NCI-H460 (cell line): Measurements from ENCODE around the gene MBP. TPM values are rescaled to one million over a fixed set of nuclear protein-coding genes. Genes with fewer than 3 reads are reported as not detected.
A peak's percentile ranks its signal among the peaks of the same experiment; 100 is the strongest.

Source experiments
- DNase-seq: peaks from one replicate; pipeline ENCODE4 v3.0.0-alpha.2; 2016; ENCODE audit warnings: low read depth; ENCODE audit errors: extremely low read depth
- total RNA-seq: library from RNA; depleted of rRNA; stranded (reverse); fragments of >200 nt; shearing (Covaris generic); gene quantifications from 2 replicates; pipeline ENCODE4 v1.2.3, GENCODE V29; 2014

The MBP gene
- total RNA-seq, 1 experiment from 2014 or later: 115 TPM

DNA sequence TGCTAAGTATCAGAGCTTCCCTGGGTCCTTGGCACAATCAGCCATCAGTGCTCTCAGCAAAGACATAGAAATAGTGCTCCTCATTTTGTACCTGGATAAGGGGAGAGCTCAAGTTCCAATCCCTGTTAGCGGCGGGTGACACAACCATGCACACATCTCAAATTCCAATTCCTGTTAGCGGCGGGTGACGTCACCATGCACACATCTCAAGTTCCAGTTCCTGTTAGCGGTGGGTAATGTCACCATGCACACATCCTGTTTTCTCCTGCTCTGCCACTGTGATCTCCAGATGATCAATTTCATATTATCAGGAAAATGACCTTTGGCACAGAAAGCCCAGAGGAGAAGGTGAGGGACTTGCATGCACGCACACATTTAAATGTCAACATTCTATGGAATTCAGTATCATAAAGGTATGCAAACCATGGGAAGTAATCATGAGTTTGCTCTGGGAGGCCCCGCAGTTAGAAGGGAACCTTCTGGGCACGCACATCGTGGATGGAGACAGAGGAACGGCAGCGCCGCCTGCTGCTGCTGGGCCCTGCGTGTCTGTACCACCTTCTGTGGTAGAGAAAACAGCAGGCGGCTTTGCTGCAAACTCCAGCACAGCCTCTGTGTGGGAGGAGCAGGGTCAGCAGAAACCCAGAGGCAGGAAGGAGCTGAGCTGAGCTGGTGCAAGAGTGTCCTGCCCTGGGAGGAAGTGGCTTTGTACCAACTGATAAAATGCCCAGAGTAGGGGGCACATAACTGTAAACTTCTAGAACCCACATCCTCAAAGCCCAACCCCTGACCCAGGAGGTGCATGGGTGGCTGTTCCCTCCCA is 77.8 kb downstream of the MBP start:
- DNase-seq: peak; percentile 83

DNA sequence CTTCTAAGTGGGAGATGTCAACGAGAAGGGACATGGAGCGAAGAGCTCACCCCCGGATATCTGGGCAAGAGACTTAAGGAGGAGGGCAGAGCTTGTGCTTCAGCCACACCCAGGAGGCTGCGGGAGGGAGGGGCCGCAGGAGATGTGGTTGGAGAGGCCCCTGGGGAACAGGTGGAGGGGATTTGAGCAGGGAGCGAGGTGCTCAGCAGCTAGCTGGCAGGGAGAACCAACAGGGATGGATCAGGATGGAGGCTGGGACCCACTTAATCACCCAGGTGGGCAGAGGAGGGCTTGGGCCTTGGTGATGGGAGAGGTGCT is 78.3 kb downstream of the MBP start:
- DNase-seq: no peak

DNA sequence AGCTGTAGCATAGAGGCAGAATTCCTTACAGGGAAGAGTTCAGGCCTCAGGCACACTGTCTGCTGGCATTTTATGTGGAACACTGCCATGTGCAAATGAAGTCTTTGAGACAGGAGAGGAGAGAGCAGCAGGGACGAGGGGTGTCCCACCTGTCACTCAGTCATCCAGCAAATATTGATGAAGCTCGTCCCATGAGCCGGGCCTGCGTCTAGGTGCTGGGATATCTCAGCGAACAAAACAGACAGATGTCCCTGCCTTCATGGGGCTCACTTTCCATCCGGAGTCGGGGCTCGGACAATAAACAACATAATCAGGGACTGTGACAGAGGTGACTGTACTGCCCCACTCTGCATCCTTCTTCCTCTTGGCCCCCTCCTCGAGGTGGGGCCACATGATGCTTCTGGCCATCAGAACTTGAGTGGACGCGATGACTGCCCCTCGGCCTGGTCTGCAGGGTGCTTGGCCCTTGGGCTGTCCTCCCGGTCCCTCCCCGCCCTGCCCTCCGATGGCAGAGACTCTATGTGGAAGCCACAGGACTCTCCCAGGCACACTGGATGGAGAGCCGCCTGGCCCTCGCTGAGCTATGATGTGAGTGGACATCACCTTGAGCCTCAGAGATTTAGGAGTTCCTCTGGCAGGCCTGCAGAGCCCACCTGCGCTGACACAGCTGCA is 78.8 kb downstream of the MBP start:
- no peak for DNase-seq

DNA sequence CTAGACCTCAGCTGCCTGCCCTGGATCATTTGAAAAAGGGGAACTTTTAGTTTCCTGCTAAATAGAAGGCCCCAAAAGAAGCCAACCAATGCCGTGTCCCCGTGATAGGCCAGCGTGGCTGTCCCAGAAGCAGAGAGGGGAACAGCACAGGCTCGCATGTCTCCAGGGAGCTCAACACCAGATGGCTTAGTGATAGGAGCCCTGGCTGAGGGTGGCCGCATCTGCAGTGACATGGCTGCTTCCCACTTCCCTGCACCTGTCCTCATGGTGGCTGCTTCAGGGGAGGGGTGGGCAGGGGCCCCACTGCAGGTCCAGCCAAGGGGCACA is 79.6 kb downstream of the MBP start:
- DNase-seq: no peak

DNA sequence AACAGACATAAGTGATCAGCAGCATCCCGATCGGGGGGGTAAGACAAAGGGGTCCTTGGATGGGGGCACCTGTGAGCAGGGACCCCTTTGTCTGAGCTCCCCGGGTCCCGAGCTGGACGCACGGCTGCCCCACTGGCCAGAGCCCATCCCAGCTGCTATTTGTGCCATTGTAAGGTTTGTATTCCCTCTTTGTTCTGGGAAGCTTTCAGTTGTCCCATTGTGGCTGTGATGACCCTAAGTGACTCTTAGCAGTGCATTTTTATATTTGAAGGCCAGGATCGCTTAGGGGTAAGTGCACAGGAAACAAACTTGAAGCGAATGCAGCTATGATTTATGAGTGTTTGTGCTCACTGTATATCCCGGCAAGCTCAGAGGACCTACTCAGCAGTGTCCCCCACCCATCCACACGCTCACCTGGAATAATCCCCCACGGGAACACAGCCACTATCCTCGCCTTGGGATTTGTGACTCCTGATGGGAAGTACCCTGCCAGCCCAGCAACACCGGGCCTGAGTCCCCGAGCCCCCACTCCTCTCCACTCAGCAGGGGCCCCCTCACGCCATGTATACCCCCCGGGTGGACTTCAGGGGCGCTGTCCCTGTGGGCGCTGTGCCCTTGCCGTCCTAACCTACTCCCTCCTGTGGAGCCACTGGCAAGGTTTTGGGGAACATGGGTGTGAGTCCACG is 80.1 kb downstream of the MBP start:
- DNase-seq: no peak

DNA sequence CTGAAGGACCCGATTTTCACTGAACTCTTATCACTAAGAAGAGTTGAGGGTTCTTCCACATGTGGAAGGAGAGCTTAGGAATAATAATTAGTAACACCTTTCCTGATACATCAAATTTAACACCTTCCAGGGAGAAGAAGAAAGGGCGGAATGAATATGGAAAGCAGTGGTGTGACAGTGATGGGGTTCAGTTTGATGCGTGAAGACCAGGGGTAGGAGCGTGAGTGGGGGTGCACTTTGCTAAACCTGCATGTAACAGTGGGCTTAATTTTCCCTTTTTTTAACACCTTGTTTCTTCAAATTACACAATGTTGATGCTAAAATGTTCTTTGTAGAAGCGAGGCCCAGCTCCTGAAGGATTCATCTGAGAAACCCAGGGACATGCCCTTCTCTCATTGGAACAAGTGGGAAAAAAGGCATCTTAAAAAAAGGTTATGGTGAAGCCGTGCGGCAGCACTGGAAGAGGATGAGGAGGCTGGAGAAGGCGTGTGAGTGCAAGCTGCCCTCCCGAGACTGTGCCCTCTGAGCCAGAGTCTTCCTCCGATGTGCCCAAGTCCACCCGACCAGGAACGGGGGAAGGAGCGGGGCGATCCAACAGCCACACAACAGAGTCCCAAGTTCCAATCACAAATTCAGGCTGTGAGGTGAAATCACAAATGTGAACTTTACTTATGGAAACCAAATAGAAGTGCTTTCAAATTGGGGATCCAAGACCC is 80.8 kb downstream of the MBP start:
- DNase-seq: no peak

DNA sequence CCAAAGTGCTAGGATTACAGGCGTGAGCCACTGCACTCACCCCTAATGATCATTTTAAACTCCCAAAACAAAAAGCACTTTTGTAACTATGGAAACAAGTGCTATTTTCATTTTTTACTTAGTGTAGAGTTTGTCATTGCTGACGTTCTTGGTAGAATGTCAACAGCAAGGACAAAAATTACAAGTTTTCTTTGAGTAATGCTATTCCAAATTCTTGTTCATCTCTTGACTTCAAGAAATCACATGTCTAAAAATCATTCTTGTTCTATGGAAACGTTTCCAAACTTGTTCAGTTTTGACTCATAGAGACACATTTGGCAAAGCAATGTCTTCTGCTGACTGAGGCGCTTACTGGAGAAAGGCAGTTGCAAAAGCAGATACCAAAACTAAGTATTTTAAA is 82.6 kb downstream of the MBP start:
- DNase-seq: no peak

DNA sequence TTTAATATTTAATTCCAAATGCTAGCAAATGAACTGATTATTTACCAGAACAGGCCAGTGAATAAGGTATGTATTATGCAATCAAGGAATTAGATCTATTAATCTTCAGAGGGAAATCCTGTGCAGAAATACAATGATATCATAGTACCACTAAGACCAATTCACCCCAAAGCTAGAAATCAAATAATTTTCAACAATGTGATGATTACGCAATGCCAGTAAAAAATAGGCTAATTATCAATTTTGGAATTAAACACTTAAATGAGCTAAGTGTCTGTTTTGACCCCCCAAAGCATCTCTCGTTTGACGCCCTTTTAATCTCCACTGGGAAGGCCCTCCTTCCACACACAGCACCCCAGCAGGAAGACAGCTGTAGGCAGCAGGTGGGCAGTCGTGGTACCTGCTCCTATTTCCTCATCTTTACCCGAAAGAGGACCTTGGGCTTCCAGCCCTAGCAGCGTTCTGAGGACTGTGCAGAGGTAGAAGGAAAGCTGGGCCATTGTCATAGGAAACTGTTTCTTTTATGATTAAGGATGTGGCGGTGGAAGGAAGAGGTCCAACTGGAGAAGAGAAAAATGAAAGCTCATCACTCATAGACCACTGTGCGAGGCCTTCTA is 84.7 kb downstream of the MBP start:
- DNase-seq: no peak

DNA sequence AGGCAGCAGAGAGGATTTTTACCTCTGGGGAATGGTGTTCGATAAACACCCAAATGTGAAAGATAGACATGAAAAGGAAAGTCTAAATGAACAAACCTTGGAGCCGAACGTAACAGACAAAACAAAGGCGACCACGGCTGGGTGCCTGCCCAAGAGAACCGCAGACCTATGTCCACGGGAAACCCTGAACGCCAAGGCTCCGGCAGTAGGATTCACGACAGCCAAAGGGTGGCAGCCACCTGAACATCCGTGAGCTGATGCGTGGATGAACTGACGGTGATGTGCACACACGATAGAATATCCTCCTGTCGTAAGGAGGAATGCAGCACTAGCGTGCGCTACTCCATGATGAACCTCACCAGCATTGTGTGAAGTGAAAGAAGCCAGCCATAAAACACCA is 85.6 kb downstream of the MBP start:
- no peak for DNase-seq

DNA sequence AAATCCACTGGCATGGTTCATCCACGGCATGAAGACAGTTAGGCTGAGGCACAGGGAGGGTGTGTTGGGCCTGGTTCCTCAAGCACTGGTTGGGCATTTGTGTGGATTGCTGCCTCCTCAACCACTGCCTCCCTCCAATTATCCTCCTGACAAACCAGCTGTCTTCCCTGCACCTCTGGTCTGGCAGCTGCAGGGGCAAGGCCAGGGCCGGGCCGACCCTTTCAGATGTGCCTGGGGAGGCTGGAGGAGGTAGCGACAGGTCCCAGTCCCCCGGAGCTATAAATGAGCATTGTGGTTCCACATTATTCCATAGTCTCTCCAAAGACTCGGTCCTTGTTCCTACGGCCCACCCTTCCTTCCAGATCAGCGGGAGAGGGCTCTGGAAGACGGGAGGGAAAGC is 86.2 kb downstream of the MBP start:
- no peak for DNase-seq

DNA sequence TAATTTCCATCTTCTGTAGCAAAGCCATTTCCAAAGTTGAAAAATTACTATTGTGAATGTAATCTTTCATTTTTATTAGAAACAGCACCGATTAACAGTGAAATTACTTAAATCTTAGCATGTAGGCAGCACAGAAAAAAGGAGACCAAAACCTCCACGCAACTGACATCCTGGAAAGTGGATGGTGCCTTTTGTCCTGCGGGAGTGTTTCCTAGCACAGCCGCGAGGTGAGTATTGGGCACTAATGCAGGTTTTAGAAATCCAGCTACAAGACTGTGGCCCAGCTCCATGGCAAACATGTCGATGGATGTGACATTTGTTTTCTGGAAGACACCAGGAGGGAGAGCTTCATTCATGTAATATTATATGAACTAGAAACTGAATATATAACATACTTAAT is 86.9 kb downstream of the MBP start:
- no peak for DNase-seq

DNA sequence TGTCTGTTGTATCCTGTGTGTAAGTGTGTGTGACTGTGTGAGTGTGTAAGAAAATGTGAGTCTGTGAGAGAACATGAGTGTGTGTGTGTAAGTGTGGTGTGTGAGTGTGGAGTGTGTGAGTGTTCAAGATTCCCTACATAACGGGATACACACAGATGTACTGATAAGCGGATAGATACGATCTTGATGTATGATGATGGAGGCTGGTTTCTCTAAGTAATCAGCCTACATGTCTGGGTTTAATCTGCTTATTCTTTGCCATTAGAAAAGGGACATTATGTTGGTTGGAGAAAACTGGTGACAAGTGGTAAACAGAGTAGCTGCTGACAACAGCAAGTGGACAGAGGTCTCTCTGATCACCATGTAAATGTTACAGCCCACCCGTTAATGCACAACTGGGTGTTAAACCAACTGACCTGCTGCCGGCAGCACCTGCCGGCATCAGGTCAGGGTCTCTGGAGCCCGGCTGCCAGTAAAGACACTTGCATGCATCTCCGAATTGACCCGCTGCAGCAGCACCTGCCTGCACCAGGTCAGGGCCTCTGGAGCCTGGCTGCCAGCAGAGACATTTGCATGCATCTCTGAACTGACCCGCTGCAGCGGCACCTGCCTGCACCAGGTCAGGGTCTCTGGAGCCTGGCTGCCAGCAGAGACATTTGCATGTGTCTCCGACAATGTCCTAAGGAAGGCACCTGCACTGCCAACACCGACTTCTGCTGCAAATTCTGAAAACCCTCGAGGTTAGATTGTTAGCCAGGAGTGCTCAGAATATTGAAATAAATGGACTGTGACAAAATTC is 87.5 kb downstream of the MBP start:
- DNase-seq: no peak

DNA sequence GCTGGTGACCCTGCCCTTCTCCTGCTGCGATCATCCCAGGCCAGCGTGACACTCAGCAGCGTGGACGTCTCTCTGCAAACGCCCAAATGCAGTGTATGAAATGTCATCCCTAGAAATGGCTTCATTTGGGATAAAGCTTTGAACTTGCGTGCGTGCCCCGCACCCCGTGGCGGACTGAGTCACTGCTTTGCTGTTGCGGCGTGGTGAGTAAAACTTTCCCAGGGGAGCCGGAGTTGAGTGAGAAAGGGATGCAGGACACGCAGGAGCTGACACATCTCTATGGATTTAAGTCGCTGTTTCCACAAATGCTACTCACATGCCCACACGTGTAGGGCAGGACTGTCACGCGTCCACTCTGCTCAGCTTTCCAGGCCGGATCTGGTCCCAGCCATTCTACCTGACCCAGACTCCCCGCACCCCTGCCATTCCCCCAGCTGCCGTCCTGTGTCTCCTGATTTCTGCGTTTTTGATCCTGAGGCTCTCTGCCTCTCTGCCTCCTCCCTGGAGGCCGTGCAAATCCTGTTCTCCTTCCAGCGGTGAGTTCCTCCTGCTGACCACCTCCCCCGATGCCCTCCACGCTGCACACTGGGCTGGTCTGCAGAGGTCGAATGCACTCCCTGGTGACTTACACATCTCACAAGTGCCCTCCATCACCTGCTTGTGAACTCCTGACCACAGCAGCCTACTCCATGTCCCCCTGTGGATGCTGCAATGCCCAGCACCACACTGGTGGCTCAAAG is 88.9 kb downstream of the MBP start:
- DNase-seq: no peak

DNA sequence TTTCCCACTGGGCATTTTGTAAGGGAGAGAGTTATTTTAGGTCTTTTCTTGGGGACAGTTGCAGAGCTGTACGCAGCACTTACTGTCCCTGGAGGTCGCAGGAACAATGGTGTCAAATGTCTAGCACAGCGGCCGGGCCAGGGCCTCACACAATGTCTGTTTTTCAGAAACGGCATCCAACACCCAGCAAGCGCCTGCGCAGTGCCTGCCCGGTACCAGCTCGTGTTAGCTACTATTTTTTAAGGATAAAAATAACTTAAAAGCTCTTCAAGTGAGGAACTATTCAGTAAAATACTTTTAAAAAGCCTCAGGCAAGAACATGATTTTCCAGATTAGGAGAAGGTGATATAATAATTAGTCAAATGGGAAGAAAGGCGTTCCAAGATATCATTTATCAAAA is 90.0 kb downstream of the MBP start:
- DNase-seq: no peak

DNA sequence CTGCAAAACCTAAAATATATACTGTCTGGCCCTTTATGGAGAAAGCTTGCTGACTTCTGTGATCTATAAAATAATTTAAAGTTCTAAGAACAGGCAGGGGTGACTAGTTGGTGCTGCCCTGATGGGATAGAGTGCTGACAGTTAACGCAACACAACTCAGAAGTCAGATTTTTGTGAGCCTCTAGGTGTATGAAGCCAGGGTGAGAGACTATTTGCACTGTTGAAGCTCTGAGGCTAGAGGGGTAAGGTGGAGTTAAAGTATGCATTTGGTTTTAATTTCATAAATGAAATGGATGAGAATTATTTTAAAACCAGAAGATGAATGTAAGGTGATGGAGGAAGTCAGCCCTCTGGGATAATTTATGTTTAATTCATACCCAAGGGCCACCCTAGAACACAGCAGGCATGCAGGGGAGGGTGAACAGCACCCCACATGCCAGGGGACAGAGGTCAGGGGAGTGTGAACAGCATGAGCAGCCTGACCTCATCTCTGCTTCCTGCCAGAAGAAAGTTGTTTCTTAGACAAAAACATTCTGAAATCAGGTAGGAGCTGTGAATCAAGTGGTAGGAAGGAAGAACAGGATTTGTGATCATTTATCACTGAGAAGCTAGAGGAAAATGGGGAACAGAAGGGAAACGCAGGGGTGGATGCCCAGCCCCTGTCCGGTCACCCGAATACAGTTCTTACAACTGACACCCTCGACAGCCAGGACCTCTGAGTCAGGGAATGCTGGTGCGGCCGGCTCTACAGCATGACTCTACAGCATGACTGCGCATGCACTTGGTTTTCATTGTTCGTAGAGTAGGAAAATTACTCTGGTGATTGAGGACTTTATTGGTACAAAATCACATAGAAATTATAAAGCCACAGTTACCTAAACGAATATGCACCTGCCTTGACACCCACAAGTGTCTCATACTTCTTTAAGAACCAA is 93.1 kb downstream of the MBP start:
- no peak for DNase-seq

DNA sequence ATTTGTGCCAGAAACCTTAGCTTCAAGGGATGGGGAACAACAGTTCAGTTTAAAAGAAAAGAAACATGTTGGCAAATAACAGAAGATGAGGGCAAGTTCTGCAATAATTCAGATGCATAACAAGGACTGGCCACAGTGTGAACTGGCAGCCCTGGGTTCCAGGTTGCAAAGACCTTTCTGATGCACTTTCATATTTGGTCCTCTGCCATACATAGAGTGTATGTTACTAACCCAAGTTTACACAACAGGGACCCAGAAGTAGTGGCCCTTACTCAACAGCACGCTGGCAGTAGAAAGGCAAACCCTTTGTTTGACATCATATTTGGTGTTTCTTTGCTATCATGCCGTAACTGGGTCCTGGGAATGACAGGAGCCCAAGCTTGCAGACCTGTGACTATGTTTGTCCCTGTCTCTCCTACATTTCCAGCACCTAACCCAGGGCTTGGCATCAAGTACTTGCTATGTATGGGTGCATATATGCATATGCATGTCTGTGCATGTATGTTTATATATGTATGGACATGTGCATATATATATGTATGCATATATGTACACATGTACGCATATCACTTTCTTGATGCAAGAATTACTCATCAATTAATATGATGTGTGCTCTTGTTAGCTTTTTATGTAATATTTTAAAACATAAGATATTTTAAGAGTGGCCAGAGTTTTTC is 94.3 kb downstream of the MBP start:
- no peak for DNase-seq

DNA sequence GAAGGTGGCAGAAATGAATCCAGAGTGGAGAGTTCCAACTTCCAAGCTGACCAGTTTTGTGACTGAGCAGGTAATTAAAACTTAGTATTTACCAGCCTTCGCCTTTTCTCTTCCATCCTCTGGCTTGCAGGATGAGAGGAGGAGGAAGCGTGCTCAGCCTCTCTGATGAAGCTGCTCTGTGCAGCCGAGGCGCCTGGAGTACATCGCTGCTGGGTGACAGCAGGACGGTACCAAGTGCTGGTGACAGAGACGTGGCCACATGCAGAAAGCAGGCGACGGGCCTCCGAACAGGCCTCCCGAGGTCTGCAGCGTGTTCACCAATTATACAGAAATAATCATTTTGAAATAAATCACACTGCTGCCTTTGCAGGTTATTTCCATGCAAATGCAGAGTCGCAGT is 95.0 kb downstream of the MBP start:
- no peak for DNase-seq
